Ecto neural progenitor cell (in vitro differentiated cells): ENCODE data around the gene KRT83.
A peak's percentile ranks its signal among the peaks of the same experiment; 100 is the strongest.

Source experiments
- DNase-seq: peaks from one replicate; pipeline ENCODE4 v3.0.0-alpha.2; 2018; ENCODE audit warnings: low spot score

Gene KRT83

GRCh38 chr12:52285851-52286530 lies 35.2 kb downstream of the KRT83 start:
- peak; percentile 43 for DNase-seq

GRCh38 chr12:52285172-52285745 lies 35.9 kb downstream of the KRT83 start:
- DNase-seq: no peak

- DNase-seq: no peak
Measured at GRCh38 chr12:52284562-52285171, 36.5 kb downstream of the KRT83 start.

- DNase-seq: peak; percentile 43
Measured at GRCh38 chr12:52280796-52281560, 40.2 kb downstream of the KRT83 start.

GRCh38 chr12:52280319-52280795 lies 40.8 kb downstream of the KRT83 start:
- peak; percentile 42 for DNase-seq

- DNase-seq: no peak
Measured at GRCh38 chr12:52279422-52280318, 41.5 kb downstream of the KRT83 start.

- DNase-seq: peak; percentile 94
Measured at GRCh38 chr12:52278575-52279421, 42.4 kb downstream of the KRT83 start.

- DNase-seq: no peak
Measured at GRCh38 chr12:52277486-52278245, 43.5 kb downstream of the KRT83 start.

- no peak for DNase-seq
Measured at GRCh38 chr12:52275686-52276085, 45.5 kb downstream of the KRT83 start.

GRCh38 chr12:52274521-52275120 lies 46.6 kb downstream of the KRT83 start, which contains the start of gene KRT86:
Gene KRT86, plus strand, starts transcription at chr12:52274645. Its CDS starts 27,272 bp downstream, at chr12:52301917.
- no peak for DNase-seq

GRCh38 chr12:52271158-52271557 lies 50.0 kb downstream of the KRT83 start:
- no peak for DNase-seq

GRCh38 chr12:52270541-52271070 lies 50.6 kb downstream of the KRT83 start:
- DNase-seq: no peak

GRCh38 chr12:52268212-52268611 lies 53.0 kb downstream of the KRT83 start:
- no peak for DNase-seq

- DNase-seq: no peak
Measured at GRCh38 chr12:52267699-52268098, 53.5 kb downstream of the KRT83 start.

GRCh38 chr12:52267266-52267665 lies 53.9 kb downstream of the KRT83 start:
- DNase-seq: no peak

GRCh38 chr12:52266514-52266913 lies 54.7 kb downstream of the KRT83 start:
- DNase-seq: no peak

GRCh38 chr12:52264435-52264825 lies 56.8 kb downstream of the KRT83 start:
- DNase-seq: no peak
